Stimulated activated CD4-positive, alpha-beta T cell treated with anti-CD3 and anti-CD28 coated beads, Interleukin-12 subunit alpha, Interleukin-12 subunit beta, amount 100 ng/mL, for 24 hours (primary cell): ENCODE measurements around the gene GHRL.

Experiments
- DNase-seq, 2 experiments: peaks; one replicate each; pipeline ENCODE4 v3.0.0-alpha.2; 2020; ENCODE audit warnings: low read depth in 2 of 2

GHRL gene

DNA sequence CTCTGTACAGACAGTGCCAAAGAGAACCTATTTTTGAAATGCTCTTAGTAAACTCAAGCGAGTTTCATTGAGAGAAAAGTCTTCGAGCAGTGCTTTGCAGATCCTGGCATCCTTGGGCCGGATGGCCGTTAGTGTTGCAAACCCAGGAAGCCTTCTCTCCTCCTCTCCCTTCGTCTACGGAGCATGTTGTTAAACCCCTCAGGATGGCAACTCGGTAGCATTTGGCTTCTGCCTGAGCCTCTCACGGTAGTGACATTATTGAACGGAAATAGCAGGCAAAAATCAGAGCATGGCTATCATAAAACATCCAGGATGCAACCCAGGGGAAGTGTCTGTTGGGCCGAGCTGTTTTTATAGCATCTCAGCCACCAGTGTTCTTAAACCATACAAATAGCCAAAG, 34.8 kb upstream of the GHRL start:
- no peak for DNase-seq

DNA sequence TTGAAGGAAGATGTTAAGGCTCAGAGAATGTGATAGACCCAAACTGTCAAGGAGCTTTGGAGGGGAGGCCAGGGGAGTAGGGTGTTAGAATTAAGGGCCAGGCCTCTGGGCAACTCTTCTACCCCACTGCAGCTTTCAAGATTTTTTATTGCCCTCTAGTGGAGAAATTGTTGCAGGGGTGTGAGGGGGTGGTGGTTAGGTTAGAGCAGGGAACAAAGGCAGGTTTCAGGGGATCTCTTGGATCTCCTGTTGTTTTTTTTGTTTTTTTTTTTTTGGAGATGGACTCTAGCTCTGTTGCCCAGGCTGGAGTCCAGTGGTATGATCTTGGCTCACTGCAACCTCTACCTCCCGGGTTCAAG, 29.6 kb upstream of the GHRL start:
- no peak for DNase-seq

DNA sequence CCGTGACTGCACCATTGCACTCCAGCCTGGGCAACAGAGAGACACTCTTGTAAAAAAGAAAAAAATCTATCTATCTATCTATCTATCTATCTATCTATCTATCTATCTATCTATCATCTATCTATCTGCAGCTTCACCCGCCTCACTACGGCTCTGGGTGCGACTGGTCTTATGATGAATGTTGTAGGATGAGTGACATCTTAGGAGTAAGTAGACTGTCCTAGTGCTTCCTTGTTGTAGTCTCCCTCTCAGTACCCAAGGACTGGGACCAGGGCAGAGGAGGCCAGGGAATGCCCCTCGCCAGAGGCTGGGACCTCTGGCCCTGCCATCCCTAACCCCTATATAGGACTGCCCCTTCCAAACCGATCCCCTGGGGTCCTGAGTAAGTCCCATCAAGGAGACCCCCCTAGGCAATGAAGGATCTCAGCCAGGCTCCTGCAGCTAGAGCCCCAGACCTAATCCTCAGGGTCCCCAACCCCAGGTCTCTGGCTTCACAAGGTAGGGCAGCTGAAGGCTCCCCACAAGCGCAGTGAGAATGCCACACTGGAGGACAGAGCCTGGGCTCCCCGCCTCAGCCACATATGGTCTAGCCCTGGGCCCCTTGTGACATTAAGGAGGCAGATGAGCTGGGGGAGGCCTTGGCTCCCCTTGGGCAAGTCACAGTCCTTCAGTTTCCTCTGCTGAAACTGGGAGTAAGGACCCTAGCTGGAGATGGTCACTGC, 29.0 kb upstream of the GHRL start:
- no peak for DNase-seq

DNA sequence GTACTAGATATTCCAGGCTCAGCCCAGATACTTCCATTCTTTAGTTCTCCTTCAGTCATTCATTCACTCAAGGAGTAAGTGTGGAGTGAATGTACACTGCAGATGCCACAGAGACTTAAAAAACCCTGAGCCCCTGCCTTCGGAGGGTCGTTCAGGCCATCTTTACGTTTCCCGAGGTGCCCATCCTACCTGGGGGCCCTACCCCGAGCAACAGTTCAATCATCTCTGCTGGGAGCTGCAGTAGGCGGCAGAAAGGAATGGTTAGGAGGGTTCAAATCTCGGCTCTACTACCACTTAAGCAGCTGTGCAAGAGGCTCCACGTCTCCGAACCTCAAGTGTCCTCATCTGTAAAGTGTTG, 27.6 kb upstream of the GHRL start:
- no peak for DNase-seq

DNA sequence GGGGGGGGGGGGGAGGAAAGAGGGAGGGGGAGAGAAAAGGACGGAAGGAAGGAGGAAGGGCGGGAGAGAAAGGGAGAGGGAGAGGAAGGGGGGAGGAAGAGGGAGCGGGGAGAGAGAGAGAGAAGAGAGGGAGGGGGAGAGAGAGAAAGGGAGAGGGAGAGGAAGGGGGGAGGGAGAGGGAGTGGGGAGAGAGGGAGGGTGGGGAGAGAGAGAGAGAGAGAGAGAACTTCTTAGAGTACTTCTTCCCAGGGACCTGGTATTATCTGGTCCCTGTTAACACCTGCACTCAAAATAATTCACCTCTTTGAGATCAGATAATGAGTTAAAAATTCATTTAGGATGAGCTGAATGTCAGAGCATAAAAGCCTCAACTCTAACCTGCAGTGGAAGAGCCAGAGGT, 27.1 kb upstream of the GHRL start:
- no peak for DNase-seq

DNA sequence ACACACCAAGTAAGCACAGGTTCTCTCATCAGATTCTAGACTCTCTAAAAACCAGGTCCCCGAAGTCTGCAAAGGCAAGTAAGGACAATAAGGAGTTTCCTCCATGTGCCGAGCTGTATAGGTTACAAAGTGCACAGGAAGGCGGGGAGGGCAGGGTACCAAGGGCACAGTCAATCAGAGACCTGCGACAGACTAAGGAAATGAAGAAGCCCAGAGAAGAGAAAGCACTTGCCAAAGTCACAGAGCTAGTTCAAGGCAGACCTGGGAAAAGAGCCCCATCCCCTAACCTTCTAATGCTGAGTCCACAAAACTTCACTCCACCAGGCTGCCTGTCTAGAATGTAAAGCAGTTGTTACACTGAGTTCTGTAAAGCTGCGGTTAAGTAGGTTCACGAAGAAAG, 26.5 kb upstream of the GHRL start:
- no peak for DNase-seq

DNA sequence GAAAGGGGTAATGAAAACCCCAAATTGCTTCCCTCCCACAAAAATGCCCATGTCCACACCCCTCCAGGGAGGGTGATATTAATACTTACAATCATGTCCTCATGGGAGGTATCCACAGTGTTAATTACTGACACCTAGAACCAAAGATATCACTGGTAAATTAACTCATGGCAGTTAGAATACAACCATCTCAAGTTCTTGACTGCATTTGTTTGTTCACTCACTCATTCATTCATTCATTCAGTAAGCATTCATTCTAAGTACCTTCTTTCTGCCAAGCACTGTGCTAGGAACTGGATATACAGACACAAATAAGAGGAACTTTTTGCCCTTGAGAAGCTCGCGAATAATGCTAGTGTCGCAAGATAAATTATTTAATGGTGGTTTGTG, 25.2 kb upstream of the GHRL start:
- no peak for DNase-seq

DNA sequence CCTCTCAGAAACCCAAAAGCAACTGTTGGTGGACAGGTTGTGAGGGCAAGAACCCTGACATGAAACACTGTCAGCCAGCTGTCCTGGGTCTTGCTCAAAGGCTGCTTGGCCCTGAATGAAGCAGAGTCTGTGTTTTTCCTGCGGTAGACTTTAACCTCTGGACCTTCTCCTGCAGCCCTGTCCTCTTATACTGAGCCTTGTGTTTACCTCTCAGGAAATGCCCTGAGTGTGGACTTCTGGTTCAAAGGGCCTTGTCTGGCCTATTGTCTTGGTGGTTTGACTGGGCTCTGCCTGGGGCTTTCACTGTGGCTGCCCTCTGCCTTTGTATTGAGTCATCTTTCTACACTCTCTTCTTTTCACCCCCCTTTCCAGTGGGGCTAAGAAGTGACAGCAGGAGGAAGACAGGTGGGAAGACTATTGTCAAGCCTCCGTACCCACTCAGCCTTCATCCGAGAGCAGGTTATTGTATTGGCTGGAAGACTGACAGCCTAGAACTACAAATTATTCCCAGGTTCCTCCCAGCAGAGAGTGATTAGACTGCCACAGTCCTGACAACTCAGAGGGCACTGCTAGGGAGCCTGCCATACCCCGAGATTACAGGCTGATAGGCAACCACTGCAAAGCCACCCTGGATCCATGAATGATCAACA, 24.7 kb upstream of the GHRL start:
- no peak for DNase-seq

DNA sequence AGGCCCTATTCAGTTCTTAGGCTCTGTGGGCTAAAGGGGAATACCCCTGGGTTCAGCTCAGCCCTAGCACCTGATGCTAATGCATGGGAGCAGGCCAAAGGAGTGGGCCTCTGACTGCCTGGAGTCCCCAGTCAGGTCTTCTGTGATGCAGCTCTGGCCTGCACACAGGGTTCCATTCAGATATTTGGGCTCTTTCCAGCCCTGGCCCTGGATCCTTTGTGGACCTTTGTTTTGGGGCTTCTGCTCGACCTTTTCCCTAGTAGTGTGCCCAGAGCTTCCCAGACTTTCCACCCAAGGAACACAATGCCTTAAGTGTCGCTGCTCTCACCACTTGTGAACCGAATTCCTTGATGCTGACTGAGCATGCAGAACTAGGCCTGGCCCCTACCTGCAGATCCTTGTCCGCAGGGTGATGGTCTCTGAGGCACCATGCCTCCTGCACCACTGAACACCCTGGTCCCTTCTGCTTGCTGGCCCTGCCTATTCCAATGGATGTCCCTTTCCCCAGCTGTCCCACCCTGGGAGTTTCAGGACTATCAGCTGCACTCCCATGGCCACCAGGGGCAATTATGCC, 23.1 kb upstream of the GHRL start:
- DNase-seq: no peak

DNA sequence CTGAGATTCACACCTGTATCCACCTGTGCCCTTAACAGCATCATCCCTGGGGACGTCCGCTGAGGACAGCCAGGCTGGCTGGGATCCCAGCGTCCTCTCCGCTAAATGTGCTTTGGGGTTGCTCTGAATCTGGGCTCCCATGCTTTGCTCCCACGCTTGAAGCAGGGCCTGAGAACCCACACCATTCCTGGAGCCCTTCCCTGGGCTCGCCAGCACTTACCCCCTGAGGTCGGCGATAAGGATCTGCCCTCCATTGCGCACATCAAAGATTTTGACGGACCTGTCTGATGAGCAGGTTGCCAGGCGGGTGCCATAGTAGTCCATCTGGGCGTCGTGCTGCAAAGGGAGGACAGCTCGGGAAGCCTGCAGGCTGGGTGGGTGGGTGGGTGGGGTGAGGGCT, 22.4 kb upstream of the GHRL start:
- no peak for DNase-seq

DNA sequence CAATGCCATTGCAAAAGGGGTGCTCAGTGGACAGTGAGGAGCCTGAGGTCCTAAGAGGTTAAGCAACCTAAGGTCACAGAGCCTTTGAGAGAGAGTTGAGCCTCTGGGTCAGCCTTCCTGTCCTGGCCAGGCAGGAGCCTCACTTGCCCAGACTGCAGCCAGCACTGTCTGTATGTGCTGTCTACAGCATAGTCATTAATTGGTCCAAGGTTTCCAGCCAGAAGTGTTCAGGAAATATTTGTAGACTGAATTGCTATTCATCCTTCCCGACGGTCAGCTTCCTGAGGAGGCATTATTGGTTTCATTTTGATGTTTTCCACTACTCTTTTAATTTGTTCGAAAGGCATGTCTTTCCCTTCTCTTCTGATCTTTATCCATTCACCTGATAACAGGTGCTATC, 20.1 kb upstream of the GHRL start:
- DNase-seq: no peak

DNA sequence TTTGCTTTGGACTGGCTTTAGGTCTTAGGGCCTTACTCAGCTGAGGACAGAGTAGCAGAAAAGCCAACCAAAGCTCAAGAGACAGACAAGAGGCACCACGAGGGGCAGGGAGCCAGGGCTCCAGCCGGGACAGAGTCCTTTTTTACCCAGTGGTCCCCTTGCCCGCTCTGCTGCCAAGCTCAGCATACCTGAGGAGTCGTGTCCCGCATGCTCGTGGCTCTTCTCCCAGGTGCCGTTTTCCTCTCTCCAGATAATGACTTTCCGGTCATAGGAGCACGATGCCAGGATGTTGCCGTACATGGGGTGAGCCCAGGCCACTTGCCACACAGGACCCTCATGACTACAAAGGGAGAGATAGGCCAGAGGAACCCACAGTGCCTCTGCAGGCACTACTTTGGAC, 19.6 kb upstream of the GHRL start:
- DNase-seq: no peak

DNA sequence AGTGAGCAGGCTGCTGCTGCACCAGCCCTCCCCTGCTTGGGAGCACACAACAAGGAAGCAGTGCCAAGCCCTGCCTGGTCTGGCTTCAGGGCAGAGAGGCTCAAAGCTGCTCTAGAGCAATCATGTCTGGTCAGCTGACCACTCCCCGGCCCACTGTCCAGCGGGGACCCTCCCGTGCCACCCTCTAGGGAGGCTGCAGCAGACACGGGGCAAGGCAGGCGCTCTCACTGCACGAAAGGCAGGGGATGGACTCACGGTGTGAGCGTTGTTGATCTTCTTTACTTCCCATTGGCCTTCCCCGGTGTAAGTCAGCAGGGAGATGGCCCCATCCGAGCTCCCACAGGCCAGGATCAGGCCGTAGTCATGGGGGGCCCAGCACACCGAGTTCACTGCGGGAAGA, 19.0 kb upstream of the GHRL start:
- no peak for DNase-seq

DNA sequence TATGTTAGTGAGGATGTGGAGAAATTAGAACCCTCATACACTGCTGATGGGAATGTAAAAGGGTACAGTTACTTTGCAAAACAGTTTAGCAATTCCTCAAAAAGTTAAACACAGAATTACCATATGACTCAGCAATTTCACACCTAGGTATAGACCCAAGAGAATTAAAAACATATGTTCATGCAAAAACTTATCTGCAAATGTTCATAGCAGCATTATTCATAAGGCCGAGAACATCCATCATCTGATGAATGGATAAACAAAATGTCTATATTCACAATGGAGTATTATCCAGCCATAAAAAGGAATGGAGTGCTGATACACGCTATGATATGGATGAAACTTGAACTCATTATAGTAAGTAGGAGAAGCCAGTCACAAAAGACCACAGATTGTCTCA, 17.8 kb upstream of the GHRL start:
- no peak for DNase-seq

DNA sequence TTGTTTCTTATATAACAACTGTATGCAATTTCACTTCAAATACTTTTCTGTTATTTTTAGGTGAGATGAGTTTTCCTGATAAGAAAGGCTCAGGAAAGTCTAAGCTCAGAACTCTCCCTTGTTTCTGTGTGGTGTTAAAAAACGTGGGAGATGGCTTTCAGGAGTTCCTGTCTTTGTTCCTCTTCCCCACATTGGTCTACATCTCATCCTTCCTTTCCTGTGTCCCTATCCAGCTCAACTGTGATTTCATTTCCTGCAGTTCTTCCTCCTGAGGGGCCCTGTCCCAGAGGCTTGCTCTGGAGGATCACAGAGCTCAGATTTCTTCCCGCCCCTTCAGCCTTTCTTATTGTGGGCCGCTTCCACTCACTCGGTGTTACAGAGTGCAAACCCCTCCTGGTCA, 17.0 kb upstream of the GHRL start:
- DNase-seq: no peak

DNA sequence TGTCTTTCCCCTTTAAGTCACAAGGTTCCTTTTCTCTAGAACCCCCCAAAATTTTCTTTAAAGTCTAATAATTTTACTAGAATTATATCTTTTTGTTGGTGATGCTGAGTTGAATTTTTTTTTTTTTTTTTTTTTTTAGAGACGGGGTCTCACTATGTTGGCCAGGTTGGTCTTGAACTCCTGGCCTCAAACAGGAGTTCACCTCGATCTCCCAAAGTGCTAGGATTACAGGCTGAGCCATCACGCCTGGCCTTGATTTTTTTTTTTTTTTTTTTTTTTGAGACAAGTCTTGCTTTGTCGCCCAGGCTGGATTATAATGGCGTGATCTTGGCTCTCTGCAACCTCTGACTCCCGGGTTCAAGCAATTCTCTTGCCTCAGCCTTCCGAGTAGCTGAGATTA, 15.9 kb upstream of the GHRL start:
- DNase-seq: no peak

DNA sequence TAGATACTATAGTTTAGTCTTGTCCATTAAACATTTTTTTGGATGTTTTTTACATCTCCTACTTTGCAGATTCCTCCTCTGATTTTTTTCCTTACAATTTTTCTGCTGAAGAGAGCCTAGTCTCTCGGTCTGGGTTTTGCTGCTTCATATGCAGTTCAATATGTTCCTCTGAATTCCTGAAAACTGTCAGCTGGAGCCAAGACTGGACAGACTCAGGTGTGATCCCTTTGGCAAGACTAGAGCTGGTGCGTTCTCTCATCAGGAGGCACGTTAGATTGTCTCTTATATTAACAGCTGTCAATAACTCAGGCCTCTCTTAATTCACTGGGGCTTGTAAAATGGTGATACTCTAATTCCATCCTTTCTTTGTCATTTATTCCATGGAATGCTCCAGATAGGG, 13.4 kb upstream of the GHRL start:
- DNase-seq: no peak

DNA sequence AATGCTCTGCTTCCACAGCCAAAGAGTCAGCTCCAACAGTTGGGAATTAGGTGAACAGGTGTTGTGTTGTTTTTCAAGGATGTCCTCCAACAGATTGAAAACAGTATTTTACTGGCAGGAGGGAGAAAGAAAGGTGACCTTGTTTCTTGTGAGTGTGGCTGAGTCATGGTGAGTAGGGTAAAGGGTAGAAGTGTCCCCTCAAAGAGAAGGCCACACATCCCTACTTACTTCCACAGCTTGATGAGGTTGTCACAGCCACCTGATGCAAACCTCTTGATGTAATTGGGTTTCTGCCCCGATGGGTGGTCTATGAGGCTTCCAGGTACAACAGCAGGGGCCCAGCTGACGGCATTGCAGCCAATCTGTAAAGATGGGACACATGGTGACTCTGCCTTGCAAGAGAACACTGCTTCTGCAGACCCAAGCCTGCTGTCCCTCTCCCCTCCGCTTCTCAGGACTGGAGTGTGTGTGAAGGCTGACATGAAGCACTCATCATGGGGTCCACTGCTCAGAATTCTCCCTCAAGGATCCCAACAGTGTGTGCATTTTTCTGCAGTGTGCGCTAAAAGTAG, 12.7 kb upstream of the GHRL start:
- no peak for DNase-seq

DNA sequence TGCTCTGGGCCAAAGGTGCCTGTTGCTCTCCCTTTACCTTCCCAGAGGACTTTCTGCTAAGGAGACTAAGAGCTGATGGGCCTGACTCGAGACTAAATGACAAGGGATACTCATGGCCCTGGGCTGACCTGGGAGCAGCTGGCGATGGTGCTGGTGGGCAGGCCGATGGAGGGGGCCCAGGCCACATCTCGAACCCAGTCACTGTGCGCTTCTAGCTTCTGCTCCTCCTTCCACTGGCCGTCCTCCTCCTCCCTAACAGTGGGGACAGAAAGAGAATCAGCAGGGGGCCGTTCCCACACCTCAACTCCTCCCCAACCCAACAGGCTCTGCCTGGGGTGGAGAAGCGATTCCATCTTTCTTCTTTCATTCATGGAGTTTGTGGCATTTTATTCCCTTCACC, 12.2 kb upstream of the GHRL start:
- DNase-seq: no peak

DNA sequence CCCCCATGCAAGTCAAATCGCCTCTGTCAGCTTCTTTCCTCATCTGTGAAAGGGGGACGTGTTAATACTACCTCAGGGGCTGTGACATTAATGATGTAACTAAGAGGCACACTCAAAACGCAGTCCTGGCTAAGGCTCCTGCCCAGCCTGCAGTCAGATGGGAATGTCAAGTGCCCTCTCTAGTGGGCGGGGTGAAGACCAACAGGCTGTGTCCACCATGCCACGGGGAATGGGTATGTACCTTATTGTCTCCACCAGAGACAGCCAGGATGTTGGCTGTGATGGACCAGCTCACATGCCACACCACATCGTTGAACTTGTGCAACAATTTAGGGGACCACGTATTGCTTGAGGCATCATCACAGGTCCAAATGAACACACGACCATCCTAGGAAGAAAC, 11.0 kb upstream of the GHRL start:
- DNase-seq: no peak

DNA sequence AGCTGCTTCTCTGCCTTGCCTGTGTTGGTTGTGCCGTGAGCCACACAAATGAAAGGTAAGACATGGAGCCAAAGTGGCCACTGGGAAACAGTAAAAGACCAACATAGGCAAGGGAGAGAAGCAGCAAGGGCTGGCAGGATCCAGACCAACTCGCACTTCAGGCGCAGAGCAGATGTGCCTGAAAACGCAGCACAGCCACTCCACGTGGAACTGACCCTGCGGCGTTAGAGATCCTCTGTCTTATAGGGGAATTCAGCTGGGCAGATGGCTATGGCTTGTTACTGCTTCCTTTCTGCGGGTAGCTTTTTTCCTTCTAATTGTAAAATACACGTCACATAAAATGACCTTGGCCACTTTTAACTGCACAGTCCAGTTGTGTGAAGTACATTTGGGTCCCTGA, 10.4 kb upstream of the GHRL start:
- no peak for DNase-seq

DNA sequence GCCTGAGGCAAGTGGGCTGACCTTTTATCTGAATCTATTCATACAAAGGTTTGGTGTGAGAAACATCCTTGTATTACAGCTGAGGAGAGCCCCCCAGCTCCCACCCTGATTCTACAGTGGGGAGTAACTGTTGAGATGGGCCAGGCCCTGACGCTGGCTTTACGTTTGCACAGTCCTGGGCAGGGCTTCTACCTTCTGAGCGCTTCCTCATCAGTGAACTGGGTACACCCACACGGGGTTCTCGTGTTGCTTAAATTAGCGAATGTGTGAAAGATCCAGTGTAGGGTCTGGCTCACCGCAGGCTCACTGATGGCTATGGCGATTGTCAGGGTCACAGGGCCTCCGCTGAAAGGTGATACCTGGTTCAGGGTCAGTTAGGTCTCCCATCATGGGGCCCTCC, 7.3 kb upstream of the GHRL start:
- DNase-seq: no peak

DNA sequence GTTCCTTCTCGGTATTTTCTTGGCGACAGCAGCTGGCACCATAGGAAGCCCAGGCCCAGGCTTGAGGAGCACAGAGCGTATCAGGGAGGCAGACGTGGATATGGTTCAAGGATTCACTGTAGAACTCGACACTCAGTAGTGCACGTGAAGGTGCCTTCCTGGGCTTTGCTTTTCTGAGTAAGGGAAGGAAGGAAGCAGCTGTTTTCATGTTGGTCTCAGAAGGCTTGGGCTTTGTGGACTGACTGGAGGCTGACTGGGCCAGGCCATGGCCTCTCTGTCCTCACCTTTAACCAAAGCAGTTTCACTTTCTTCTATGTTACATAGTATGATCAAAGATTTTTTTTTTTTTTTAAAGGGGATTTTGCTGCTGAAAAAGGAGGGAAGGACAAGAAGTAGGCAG, 6.9 kb upstream of the GHRL start:
- no peak for DNase-seq

DNA sequence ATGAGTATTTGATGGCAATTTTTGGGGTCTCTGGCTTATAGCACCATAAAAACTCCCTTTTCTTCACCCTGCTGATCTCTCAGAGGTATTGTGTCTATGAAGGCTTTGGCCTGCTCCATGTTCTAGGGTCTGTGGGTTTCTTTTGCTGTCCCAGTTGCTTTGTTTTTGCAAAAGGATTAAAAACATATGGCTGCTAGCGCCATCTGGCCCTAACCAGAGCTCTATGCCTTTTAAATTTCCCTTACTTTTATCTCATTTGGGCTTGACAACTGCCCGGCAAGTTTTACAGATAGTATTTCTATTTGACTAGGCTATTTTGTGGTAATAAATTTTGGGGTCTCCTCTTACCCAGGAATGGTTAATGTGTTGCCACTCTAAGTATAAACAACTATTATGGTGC, 6.4 kb upstream of the GHRL start:
- DNase-seq: no peak
